A549 treated with CpdA at 1 μM for 4 hours (cell line): ENCODE measurements around the gene SLC2A14. TPM values are rescaled to one million over a fixed set of nuclear protein-coding genes. Genes with fewer than 3 reads are reported as not detected.

Source experiments
- total RNA-seq: library from RNA; stranded (reverse); fragments of 200-300 nt; extraction: Qiagen RNA extraction; gene quantifications from 5 replicates; pipeline ENCODE4 v1.2.3, GENCODE V29; 2022; ENCODE audit warnings: low read depth

Gene SLC2A14
- 0.03 to 0.08 TPM in 2 of 5 replicates, not detected in the others for total RNA-seq

GRCh38 chr12:7872566-7873319 lies at the start of gene SLC2A14:
Gene SLC2A14, minus strand, starts transcription at chr12:7872915. Its CDS starts 3,035 bp downstream, at chr12:7869880.

DNA sequence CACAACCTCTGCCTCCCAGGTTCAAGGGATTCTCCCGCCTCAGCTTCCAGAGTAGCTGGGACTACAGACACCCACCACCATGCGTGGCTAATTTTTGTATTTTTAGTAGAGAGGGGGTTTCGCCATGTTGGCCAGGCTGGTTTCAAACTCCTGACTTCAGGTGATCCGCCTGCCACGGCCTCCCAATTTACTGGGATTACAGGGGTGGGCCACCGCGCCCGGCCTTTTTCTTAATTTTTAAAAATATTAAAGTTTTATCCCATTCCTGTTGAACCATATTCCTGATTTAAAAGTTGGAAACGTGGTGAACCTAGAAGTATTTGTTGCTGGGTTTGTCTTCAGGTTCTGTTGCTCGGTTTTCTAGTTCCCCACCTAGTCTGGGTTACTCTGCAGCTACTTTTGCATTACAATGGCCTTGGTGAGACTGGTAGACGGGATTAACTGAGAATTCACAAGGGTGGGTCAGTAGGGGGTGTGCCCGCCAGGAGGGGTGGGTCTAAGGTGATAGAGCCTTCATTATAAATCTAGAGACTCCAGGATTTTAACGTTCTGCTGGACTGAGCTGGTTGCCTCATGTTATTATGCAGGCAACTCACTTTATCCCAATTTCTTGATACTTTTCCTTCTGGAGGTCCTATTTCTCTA lies 83.7 kb downstream of the SLC2A14 start, which contains the start of gene NANOG:
NANOG (plus strand) TSS at position 519 of the 645 bp plus-strand sequence. CDS start 213 bp downstream, outside the sequence.

Other genes with a start within 250 kb of the SLC2A14 start
- not detected in 5 replicates for gene APOBEC1, start 207.0 kb downstream of the SLC2A14 start, total RNA-seq
- gene GDF3, start 177.1 kb downstream of the SLC2A14 start, total RNA-seq, result not detected in 5 replicates
- not detected in 5 replicates for gene DPPA3, start 161.5 kb downstream of the SLC2A14 start, total RNA-seq
- not detected in 5 replicates for gene CLEC4C, start 125.5 kb downstream of the SLC2A14 start, total RNA-seq
- gene NANOGNB, start 107.7 kb downstream of the SLC2A14 start, total RNA-seq, result not detected in 5 replicates
- not detected in 5 replicates for gene NANOG, start 83.5 kb downstream of the SLC2A14 start, total RNA-seq
- gene SLC2A3, start 63.3 kb upstream of the SLC2A14 start, total RNA-seq, result 3.4 to 6.7 TPM (median 5.2 TPM) in 5 replicates
- gene FOXJ2, start 159.8 kb upstream of the SLC2A14 start, total RNA-seq, result 7.7 to 10.4 TPM (median 10.2 TPM) in 5 replicates
- not detected in 5 replicates for gene C3AR1, start 193.4 kb upstream of the SLC2A14 start, total RNA-seq
- gene NECAP1, start 209.4 kb upstream of the SLC2A14 start, total RNA-seq, result 12.7 to 24.7 TPM (median 13.9 TPM) in 5 replicates